SH-SY5Y (cell line): ENCODE data around the gene MGAT4A.

Source experiments
- GATA2 ChIP-seq: IDR thresholded peaks from 2 replicates; pipeline ENCODE4 v1.6.1; 2011; ENCODE audit warnings: mild to moderate bottlenecking, low read depth, low read length
- GATA3 ChIP-seq: IDR thresholded peaks from 2 replicates; pipeline ENCODE4 v1.6.1; 2011; ENCODE audit warnings: low read depth, mild to moderate bottlenecking, low read length, moderate library complexity

The MGAT4A gene

GRCh38 chr2:98607741-98608115, 123.2 kb downstream of the MGAT4A start:
- no peak for TF ChIP-seq GATA3
- no peak for TF ChIP-seq GATA2

- TF ChIP-seq GATA2 (no peak), GATA3 (no peak)
Measured at GRCh38 chr2:98607104-98607503, 123.8 kb downstream of the MGAT4A start.

- TF ChIP-seq GATA2: no peak
- no peak for TF ChIP-seq GATA3
Measured at GRCh38 chr2:98606431-98606830, 124.5 kb downstream of the MGAT4A start.

GRCh38 chr2:98605076-98605475, 125.9 kb downstream of the MGAT4A start:
- no peak for TF ChIP-seq GATA3
- TF ChIP-seq GATA2: no peak

GRCh38 chr2:98604547-98604946, 126.4 kb downstream of the MGAT4A start:
- TF ChIP-seq GATA2 (no peak), GATA3 (no peak)

GRCh38 chr2:98601532-98602132, 129.3 kb downstream of the MGAT4A start:
- no peak for TF ChIP-seq GATA2
- TF ChIP-seq GATA3: no peak

- no peak for TF ChIP-seq GATA2
- no peak for TF ChIP-seq GATA3
Measured at GRCh38 chr2:98598781-98599428, 132.0 kb downstream of the MGAT4A start.

GRCh38 chr2:98592565-98592964, 138.4 kb downstream of the MGAT4A start:
- TF ChIP-seq GATA2: no peak
- TF ChIP-seq GATA3: no peak

- TF ChIP-seq GATA3: no peak
- no peak for TF ChIP-seq GATA2
Measured at GRCh38 chr2:98589489-98589888, 141.4 kb downstream of the MGAT4A start.

- TF ChIP-seq GATA3 (no peak), GATA2 (no peak)
Measured at GRCh38 chr2:98588880-98589431, 142.0 kb downstream of the MGAT4A start.

GRCh38 chr2:98586551-98587140, 144.3 kb downstream of the MGAT4A start:
- TF ChIP-seq GATA2 (no peak), GATA3 (no peak)

GRCh38 chr2:98585386-98585785, 145.5 kb downstream of the MGAT4A start:
- TF ChIP-seq GATA2 (no peak), GATA3 (no peak)

- TF ChIP-seq GATA2: no peak
Measured at GRCh38 chr2:98583816-98584618, 146.9 kb downstream of the MGAT4A start.

- TF ChIP-seq GATA2: no peak
- no peak for TF ChIP-seq GATA3
Measured at GRCh38 chr2:98583276-98583675, 147.7 kb downstream of the MGAT4A start.

- no peak for TF ChIP-seq GATA2
- TF ChIP-seq GATA3: no peak
Measured at GRCh38 chr2:98582523-98582922, 148.4 kb downstream of the MGAT4A start.
